Umbilical cord (tissue), 2 donors: ENCODE data around the gene EIF2S3. TPM values are rescaled to one million over a fixed set of nuclear protein-coding genes. Genes with fewer than 3 reads are reported as not detected.
"Not testable (repeated sequence)": the region's sequence is repeated elsewhere in the genome, so short reads cannot be mapped to it uniquely, and the experiment has no call there.

Experiments
- DNase-seq: peaks from one replicate; pipeline ENCODE4 v3.0.0-alpha.2; 2015; ENCODE audit warnings: low spot score
- total RNA-seq: library from RNA; depleted of rRNA; stranded (reverse); fragments of >200 nt; gene quantifications from one replicate; pipeline ENCODE4 v1.2.3, GENCODE V29; 2014; ENCODE audit warnings: low replicate concordance; ENCODE audit not compliant: insufficient read depth

EIF2S3 gene
- total RNA-seq, result 220 TPM

DNA sequence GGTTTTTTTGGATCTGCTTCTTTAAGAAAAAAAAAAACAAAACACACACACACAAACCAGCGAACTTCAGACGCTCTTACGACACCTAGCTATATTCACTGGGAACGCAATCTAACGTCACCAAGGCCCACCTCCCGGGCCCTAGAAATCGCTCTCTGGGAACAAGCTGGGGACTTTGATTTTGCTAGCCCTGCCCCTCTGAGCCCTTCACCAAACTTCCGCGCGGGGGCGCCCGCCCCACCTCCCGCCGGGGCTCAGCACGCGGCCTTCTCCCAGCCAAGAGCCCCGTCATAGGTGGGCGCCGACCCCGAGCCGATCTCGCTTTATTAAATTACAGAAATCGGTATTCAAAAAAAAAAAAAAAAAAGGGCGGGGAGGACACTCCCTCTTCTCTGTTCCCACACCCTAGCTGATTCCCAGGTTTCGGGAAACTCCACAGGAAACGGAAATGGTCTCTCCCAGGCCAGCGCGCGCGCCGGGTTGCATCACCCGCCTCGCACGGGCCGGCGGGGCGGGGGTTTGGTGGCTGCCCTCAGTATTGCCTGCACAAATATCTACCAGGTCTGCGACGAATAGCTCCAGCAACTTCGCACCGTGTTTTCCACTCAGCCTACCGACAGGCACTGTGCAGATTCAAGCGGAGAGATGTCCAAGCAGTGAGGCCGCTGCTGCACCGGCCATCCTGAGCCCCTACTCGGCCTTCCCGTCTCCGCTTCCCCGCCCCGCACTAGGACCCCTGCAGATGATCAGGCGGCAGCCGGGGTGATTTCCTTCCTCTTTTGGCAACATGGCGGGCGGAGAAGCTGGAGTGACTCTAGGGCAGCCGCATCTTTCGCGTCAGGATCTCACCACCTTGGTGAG lies at the start of gene EIF2S3:
Gene EIF2S3, plus strand, starts transcription at position 775 of the 861 bp plus-strand sequence. Its CDS starts 13 bp downstream, at position 788.
- peak; percentile 96 for DNase-seq

DNA sequence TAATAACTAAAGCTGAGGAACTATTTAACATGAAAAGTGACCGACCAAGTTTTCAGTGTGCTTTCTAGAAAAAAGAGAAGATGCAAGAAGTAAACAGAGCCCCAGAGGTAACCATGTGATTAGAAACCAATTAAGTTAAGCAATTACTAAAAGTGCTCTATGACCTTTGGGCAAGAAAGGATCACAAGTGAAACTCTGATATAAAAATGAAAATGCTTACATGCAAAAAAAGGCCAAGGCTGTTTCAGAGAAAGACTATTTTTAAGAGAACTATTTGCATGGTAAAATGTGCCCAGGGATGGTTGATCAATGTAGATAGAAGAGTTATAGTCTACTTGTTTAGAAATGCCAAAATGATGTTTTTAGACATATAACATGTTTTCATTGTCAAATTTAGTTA lies 49.7 kb upstream of the EIF2S3 start:
- no peak for DNase-seq

DNA sequence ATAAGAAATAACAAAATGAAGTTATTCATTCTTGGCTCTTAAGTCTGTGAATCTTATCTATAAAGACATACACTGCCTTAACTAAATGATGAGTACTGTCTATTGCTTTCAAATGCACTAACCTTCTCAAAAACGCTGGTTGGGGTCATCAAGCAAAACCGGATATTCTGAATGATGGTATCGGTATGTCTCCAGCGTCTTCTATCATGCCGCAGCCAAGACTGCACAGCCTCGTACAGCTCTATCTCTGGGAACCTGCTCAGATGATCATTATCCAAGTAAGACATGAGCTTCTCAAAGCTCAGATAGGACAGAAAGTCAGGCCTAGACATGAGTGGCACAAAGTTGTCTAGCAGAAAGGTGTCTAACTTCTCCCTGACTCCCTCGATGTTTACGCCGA lies 48.9 kb upstream of the EIF2S3 start:
- DNase-seq, result no peak

DNA sequence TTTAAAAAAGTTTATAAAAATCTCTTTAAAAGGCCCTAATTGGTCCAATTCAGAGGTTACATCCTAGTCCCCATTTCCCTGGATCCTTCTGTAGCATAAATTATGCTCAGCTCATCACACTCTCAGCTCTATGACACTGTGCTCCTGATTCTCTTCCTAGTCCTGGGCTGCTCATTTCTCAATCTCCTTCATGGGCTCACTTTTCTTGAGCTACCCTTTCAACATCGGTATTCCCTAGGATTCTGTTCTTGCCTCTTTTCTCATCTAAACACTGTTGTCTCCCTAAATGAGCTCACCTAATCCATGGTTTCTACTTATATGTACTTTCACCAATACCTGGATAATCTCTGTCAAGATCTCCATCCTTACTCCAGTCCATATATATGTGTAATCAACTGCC lies 42.5 kb upstream of the EIF2S3 start:
- DNase-seq, result no peak

DNA sequence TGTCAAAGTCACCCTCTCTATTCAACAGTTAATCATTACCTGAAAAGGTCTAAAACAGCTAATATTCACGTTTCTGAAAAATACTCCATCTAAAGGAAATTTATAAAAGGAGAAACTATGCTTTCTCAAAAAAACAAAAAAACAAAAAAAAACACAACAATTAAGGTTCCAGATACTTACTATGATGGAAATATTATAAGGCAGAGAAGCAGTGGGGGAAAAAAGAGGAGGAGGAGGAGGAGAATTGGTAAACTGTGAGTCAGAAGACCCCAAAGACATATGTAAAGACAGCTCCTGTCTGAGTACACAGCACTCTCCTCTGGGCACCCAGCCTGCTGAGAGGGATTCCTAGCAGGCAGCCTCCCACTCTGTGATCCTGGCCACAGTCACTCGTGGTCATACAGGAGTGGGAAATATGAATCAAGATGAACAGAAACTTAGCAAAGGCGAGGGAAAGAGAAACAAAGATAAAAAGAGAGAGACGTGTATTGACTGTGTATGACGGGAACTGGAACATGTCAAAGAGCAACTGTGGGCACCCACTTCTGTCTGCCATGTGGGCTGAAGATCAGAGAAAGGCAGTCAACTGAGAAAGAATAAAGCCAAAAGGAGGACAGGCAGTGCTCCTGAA lies 40.3 kb upstream of the EIF2S3 start:
- no peak for DNase-seq

DNA sequence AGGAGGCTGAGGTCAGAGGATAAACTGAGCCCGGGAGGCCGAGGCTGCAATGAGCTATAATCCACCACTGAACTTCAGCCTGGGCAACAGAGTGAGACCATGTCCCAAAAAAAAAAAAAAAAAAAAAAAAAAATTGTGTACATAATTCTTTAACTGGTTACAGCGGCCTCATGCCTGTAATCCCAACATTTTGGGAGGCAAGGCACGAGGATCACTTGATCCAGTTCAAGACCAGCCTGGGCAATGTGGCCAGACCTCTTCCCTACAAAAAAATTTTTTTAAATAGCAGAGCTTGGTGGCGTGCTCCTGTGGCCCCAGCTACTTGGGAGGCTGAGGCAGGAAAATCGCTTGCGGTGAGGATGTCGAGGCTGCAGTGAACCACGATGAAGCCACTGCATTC lies 37.1 kb upstream of the EIF2S3 start:
- DNase-seq, result no peak

DNA sequence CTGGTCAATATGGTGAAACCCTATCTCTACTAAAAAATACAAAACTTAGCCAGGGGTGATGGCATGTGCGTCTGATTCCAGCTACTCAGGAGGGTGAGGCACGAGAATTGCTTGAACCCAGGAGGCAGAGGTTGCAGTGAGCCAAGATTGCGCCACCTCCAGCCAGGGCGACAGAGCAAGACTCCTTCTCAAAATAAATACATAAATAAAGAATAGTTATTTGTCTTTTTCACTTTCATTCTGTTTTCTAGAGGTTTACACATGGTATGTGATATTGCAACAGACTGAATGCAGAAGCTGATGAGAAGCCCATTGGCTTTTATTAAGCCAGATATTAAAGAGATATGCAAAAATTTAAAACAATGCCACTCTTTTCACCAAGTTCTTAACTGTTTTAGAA lies 35.9 kb upstream of the EIF2S3 start:
- DNase-seq, result no peak

DNA sequence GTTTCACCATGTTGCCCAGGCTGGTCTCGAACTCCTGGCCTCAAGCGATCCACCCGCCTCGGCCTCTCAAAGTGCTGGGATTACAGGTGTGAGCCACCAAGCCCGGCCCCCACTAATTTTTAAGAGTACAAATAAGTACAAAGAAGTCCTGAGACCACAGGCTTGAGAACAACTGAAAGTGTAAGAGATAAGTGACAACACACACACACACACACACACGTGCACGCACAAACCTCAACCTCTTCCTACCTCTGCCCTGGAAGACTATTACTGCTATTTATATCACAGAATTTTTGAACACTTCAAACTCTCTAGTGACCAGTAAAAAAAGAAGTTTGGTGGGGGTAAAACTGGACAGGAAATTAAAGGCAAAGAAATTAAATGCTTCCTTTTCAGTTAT lies 35.3 kb upstream of the EIF2S3 start:
- DNase-seq, result no peak

DNA sequence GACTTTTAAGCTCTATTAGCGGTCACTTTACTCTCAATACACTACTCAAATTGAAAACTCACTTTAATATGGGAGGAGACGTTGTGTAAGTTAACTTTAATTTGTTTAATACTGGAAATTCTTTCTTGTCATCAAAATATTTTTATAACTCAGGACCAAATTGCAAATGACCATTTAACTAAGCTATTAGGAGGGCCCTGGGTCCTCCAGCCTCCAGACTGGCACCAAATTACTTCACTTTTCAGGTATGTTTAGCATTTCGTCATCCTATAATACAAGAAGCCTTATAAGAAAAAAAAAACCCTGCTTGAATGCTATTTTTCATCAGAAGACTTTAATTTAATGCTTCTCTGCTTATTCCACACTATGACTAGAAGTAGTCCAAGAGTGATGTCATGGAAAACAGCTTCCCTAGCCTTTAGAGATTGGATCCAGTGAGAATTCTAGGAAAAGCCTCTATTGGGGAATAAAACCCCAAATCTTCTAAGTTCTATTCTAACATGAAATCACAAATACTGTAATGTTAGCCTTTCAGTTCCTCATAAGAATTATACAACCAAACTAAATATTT lies 34.4 kb upstream of the EIF2S3 start:
- peak; percentile 17 for DNase-seq

DNA sequence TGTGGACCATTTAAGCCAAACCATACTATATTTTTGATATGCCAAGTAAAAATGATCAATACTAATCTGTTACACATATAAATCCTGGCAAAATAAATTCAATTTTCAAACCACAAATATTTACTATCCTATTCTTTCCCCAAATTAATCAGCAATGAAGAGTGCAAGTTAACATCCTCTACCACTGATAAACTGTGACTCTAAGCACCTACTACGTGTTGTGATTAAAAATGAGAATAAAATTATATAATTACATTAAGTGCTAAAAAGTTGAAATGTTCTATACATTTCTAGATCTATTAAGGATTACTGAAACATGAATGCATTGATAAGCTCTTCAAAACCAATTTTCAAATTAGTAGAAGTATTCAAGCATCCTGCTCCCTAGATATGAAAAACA lies 31.2 kb upstream of the EIF2S3 start:
- no peak for DNase-seq

DNA sequence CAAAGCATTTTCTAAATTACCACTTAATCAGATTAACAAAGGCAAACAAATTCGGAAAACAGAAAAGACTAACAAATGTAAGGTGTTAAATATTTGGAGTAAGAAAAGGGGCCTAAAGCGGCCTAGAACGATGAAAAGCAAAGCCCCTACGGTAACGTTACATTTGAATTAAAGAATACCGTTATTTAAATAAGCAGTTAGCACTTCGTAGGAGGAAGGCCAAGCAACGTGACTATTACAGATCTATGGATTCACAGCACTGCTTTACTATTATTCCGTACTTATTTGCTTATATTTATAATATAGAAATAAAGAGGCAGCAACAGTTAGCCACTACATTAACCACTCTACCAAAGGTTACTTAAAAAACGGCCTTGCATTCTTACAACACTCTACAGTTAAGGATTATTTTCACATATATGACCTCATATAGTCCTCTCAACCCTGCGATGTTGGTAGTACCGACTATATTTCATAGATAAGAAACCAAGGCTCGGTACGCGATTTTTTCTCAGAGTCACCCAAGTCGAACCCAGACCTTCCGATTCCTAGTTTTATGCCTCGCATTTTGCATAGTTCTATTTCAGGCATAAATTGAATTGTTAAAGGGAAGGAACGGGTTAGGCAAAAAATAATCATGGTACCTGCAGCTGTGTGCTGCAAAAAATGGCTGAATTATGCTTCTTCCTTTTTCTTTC lies 30.6 kb upstream of the EIF2S3 start:
- DNase-seq, result peak; percentile 24

DNA sequence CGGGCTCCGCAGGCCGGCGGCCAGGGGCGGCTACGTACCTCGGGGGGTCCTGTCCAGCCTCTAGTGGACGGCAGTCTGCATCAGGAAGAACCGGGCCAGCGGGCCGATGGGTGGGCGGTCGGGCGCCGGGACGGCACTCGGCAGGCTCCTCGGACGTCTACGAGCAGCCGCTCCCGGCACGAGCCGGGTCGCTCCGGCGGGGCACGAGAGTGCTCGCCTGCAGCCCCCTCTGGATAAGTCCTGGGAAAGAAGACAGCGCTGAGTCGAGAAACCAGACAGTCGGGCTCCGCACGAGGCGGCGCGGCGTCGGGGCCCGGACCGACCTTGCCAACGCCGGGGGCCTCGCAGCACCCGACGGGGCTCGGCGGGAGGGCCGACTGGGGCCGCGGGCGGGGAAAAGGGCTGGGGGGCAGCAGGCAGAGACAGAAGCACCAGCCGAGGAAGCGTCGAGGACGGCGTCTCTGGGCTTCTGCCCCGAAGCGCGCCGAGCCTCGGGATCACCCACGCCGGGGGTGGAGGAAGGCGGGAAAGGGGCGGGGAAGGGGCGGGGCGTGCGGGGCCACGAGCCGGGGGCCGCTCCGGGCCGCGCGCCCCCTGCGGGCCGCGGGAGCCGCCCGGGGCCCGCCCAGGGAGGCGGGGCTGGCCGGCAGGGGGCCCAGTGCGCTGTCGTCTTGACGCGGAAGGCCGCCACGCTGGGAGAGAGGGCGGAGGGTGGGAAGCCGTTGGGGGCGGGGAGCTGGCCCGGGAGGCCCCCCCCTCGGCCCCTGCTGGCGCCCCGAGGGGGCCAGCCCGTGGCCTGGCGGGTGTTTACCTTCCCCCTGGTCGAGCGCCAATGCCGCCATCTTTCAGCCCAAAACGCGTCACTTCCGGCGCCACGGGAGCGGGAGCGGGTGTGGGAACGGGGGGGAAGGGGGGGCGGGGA lies 29.7 kb upstream of the EIF2S3 start:
- DNase-seq, result peak; percentile 89

DNA sequence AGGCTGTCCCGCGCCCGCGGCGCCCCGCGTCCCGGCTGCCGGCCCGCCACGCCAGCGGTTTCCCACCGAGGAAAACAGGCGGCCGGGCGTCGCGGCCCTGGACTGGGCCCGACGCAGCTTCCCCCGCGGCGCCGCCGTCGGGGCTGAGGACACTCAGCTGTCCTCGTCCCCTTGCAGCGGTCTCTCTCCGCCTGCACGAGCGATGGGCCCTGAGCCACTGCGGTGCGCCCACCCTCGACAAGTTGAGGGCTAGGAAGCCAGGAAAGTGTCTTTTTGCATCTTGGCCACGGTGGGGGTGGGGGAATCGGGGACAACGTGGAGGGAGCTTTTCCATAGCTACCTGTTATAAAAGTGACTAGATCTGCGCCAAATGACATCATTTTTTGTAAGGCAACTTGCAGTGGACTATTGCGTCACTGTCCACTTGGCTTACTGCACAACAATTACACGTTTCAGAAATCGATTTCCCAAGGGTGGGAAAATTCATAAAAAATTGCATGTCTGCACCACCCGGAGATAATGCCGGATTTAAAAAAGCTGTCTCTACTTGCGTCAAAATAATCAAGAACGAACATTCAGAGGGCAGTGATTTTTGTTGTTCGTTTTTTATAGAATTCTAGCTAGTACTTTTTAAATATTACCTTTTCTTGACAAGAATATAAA lies 28.9 kb upstream of the EIF2S3 start:
- peak; percentile 48 for DNase-seq

DNA sequence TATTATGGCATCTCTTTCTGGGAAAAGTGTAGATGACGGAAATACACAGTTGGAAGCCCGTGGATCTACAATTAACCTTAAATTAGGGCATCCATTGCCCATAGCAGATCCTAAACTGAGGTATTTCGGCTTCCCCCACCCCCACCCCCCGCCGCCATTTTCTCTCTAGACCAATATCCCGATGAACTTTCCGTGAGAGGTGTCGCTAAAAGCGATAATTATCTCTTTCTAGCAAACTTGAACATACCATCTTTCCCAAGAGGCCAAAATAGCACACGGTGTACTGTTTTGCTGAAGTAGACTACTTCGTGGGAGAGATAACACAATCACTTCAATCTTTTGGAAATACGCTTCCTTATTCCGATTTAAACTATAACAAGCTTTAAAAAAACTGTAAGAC lies 28.3 kb upstream of the EIF2S3 start:
- peak; percentile 36 for DNase-seq

DNA sequence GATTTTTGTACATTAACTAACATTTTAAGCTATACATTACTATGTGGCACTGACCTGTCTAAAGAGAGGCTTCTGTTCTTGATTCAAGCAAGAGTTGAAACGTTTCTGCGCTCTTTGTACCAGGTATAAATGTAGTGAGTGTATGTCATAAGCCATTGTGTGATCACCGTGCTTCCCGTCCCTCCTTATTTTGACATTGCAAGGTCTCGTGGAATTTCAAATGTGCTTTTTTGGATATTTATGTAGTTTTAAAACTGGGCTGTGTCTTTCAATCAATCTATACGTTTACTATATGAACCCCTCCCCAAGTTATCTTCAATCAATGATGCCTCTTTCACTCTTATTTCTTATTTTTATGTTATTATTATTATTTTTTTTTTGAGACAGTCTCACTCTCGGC lies 27.7 kb upstream of the EIF2S3 start, which contains the start of gene KLHL15:
Gene KLHL15, minus strand, starts transcription at position 101 of the 400 bp plus-strand sequence. CDS start 20,493 bp downstream, outside the sequence.
- no peak for DNase-seq

DNA sequence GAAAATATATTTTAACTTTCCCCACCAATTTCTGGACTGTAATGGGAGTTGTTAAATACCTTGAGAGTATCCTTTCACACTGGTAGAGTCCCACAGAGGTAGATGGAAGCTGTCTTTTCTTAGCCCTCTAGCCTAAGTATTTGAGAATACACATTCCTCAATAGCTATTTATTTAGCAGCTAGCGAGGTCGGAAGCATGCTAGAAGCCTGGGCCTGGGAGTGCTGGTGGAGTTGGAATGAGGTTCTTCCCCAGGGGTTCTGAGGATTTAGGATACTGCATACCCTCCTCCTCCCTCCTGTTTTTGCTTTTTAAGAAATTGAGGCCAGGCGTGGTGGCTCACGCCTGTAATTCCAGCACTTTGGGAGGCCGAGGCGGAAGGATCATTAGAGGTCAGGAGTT lies 26.8 kb upstream of the EIF2S3 start:
- DNase-seq, result no peak

DNA sequence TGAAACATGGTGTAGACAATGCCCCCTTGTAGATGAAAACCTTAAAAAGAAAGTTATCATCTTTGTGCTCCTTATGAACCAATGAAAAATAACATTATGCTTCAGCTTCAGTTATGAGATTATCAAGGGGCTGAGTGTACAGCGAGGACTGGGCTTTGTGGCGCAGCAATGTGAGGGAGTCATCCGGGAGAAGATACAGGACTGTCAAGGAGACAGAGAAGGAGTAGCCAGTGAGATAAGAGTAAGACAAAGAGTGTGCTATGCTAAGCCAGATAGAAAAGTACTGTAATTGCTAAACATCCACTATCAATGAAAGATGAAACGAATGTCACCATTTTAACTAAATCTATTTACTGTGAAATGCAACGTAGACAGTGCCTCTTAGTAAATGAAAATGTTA lies 24.2 kb upstream of the EIF2S3 start:
- no peak for DNase-seq

DNA sequence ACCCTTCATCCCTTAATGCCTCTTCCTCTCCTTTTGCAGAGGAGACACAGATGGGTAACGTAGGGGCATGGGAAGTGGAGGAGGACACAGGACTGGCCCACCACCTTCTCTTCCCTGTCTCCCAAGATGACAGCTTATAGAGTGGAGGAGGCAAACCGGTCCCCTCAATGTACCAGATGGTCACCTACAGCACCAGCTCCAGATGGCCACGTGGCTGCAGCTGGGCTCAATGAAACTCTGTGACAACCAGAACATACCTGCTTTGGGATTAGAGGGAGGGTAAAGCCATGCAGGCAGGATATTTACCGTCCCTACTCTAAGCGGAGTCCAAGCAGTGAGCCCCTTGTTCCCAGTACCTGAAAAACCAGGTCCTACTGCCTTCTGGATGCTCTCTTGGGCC lies 20.3 kb upstream of the EIF2S3 start:
- no peak for DNase-seq

DNA sequence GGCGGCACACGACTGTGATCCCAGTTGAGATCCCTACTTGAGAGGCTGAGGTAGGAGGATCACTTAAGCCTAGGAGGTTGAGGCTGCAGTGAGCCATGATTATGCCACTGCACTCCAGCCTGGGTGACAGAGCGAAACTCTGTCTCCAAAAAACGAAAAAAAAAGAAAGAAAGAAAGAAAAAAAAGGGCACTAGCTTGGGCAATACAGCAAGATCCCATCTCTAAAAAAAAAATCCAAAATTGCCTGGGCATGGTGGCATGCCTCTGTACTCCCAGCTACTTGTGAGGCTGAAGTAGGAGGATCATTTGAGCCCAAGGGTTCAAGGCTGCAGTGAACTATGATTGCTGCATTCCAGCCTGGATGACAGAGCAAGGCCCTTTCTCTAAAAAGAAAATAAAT lies 17.0 kb upstream of the EIF2S3 start:
- no peak for DNase-seq

DNA sequence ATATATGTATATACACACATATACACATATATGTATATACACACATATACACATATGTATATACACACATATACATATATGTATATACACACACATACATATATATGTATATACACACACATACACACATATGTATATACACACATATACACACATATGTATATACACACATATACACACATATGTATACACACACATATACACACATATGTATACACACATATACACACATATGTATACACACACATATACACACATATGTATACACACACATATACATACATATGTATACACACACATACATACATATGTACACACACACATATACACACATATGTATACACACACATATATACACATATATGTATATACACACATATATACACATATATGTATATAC lies 8.7 kb upstream of the EIF2S3 start:
- not testable (repeated sequence) for DNase-seq
